H1 (cell line): ENCODE data around the gene SPSB1. TPM values are rescaled to one million over a fixed set of nuclear protein-coding genes. Genes with fewer than 3 reads are reported as not detected.

ENCODE experiments used
- CTCF ChIA-PET: fragments of 300-600 bp; sonication (Branson Sonifier 250); formaldehyde crosslinking; loops from one replicate; lab custom pipeline; 2021; ENCODE audit not compliant: partially characterized antibody; lab: Charles Lee
- POLR2A ChIA-PET: fragments of 300-600 bp; sonication (Branson Sonifier 250); formaldehyde crosslinking; loops from one replicate; lab custom pipeline; 2021; ENCODE audit warnings: inconsistent platforms; ENCODE audit not compliant: partially characterized antibody; lab: Charles Lee
- DNase-seq, 2 experiments: peaks; one replicate each; pipeline versions ENCODE4 v3.0.0 to v3.0.0-alpha.2; 2010 to 2022; ENCODE audit warnings: low spot score in 2 of 2, low read depth in 1 of 2, mixed read lengths in 1 of 2
- FAIRE-seq: peaks from 2 replicates; lab custom pipeline; 2011; peaks lifted over from hg19 to GRCh38; lab: Jason Lieb, UNC
- H2AFZ ChIP-seq: 2 replicates; pipeline ENCODE4 v1.8.1; 2012; ENCODE audit warnings: low read length, inconsistent platforms
- H2AK5ac ChIP-seq: 2 replicates; pipeline ENCODE4 v1.6.1; 2013; ENCODE audit warnings: low read depth, low read length
- H2BK120ac ChIP-seq: replicated peaks from 2 replicates; pipeline ENCODE3; 2013; ENCODE audit warnings: low read depth, low read length, inconsistent platforms
- H2BK12ac ChIP-seq: 2 replicates; pipeline ENCODE4 v1.6.1; 2013; ENCODE audit warnings: low read depth, low read length
- H2BK15ac ChIP-seq: 2 replicates; pipeline ENCODE4 v1.6.1; 2013; ENCODE audit warnings: low read length
- H2BK20ac ChIP-seq: 2 replicates; pipeline ENCODE4 v1.6.1; 2013; ENCODE audit warnings: low read length
- H2BK5ac ChIP-seq: 2 replicates; pipeline ENCODE4 v1.6.1; 2013; ENCODE audit warnings: low read depth, low read length
- H3K14ac ChIP-seq: 2 replicates; pipeline ENCODE4 v1.6.1; 2013; ENCODE audit warnings: inconsistent platforms; ENCODE audit not compliant: insufficient read length
- H3K18ac ChIP-seq: 2 replicates; pipeline ENCODE4 v1.6.1; 2013; ENCODE audit warnings: low read length; ENCODE audit errors: extremely low read depth
- H3K23ac ChIP-seq: 2 replicates; pipeline ENCODE4 v1.6.1; 2013; ENCODE audit warnings: inconsistent platforms; ENCODE audit not compliant: insufficient read length
- H3K23me2 ChIP-seq: 2 replicates; pipeline ENCODE4 v1.6.1; 2013; ENCODE audit warnings: low read depth, low read length
- H3K27ac ChIP-seq: 2 replicates; pipeline ENCODE4 v1.6.1; 2011; ENCODE audit warnings: low read depth, low read length, inconsistent platforms
- H3K27me3 ChIP-seq, 4 experiments: replicated peaks in 1 of 4; 1 replicate in 1 of 4; 2 replicates in 3 of 4; pipeline versions ENCODE4 v1.6.1 to v1.8.1; 2011 to 2013; ENCODE audit warnings: low read length in 3 of 4, mild to moderate bottlenecking in 3 of 4, inconsistent platforms in 2 of 4, mixed read lengths in 2 of 4, moderate library complexity in 1 of 4; ENCODE audit not compliant: control insufficient read depth in 3 of 4, insufficient read depth in 3 of 4; ENCODE audit errors: extremely low read depth in 1 of 4
- H3K36me3 ChIP-seq, 4 experiments: 2 replicates each; pipeline versions ENCODE4 v1.6.1 to v1.8.1; 2011 to 2013; ENCODE audit warnings: mild to moderate bottlenecking in 4 of 4, low read length in 3 of 4, moderate library complexity in 2 of 4, control low read depth in 1 of 4, inconsistent platforms in 1 of 4; ENCODE audit not compliant: insufficient read depth in 4 of 4, control insufficient read depth in 2 of 4
- H3K4ac ChIP-seq: replicated peaks from 2 replicates; pipeline ENCODE3; 2013; ENCODE audit warnings: low read length, low read depth, mixed read lengths, inconsistent platforms; ENCODE audit not compliant: insufficient read length
- H3K4me1 ChIP-seq, 4 experiments: replicated peaks in 1 of 4; 1 replicate in 1 of 4; 2 replicates in 3 of 4; pipeline versions ENCODE4 v1.6.1 to v1.8.1; 2011 to 2013; ENCODE audit warnings: low read length in 3 of 4, inconsistent platforms in 2 of 4, mixed read lengths in 1 of 4; ENCODE audit not compliant: insufficient read depth in 4 of 4, control insufficient read depth in 3 of 4
- H3K4me2 ChIP-seq, 2 experiments: 2 replicates each; pipeline versions ENCODE4 v1.6.1 to v1.8.1; 2011 to 2013; ENCODE audit warnings: low read depth in 2 of 2, low read length in 2 of 2, control low read depth in 1 of 2, inconsistent platforms in 1 of 2, mild to moderate bottlenecking in 1 of 2; ENCODE audit not compliant: insufficient read depth in 1 of 2
- H3K4me3 ChIP-seq, 4 experiments: fragments of 200-600, 300-600 bp in 1 of 4; sonication (generic), shearing (Covaris generic), sonication (Bioruptor Twin) in 1 of 4; 2 replicates each; pipeline versions ENCODE4 v1.5.1 to v1.8.1; 2011 to 2016; ENCODE audit warnings: low read length in 4 of 4, low read depth in 3 of 4, control low read depth in 2 of 4, inconsistent platforms in 2 of 4, mild to moderate bottlenecking in 2 of 4, mixed read lengths in 1 of 4, moderate library complexity in 1 of 4; ENCODE audit not compliant: insufficient read depth in 2 of 4; ENCODE audit errors: extremely low read depth in 1 of 4
- H3K56ac ChIP-seq: replicated peaks from 2 replicates; pipeline ENCODE3; 2013; ENCODE audit warnings: low read depth, mild to moderate bottlenecking, mixed read lengths, low read length, inconsistent platforms; ENCODE audit not compliant: insufficient read length
- H3K79me1 ChIP-seq: 2 replicates; pipeline ENCODE4 v1.6.1; 2013; ENCODE audit warnings: low read depth, low read length, control low read depth
- H3K79me2 ChIP-seq, 2 experiments: 2 replicates each; pipeline versions ENCODE4 v1.6.1 to v1.8.1; 2012 to 2013; ENCODE audit warnings: low read length in 2 of 2, mild to moderate bottlenecking in 2 of 2, inconsistent platforms in 1 of 2; ENCODE audit not compliant: insufficient read depth in 2 of 2, control insufficient read depth in 1 of 2
- H3K9ac ChIP-seq, 4 experiments: replicated peaks in 1 of 4; 1 replicate in 1 of 4; 2 replicates in 3 of 4; pipeline versions ENCODE4 v1.6.1 to v1.8.1; 2011 to 2013; ENCODE audit warnings: low read depth in 3 of 4, low read length in 3 of 4, control low read depth in 2 of 4, mild to moderate bottlenecking in 2 of 4, moderate library complexity in 2 of 4, inconsistent platforms in 1 of 4; ENCODE audit errors: extremely low read depth in 1 of 4
- H3K9me3 ChIP-seq, 2 experiments: 2 replicates each; pipeline versions ENCODE4 v1.6.1 to v1.8.1; 2012 to 2013; ENCODE audit warnings: mild to moderate bottlenecking in 2 of 2, moderate library complexity in 2 of 2, control low read depth in 1 of 2, inconsistent platforms in 1 of 2, low read depth in 1 of 2, low read length in 1 of 2, mixed read lengths in 1 of 2; ENCODE audit not compliant: insufficient read depth in 2 of 2
- H4K20me1 ChIP-seq, 2 experiments: replicated peaks in 1 of 2; 2 replicates each; pipeline versions ENCODE3 to v1.8.1; 2011 to 2013; ENCODE audit warnings: inconsistent platforms in 2 of 2, low read length in 2 of 2, mild to moderate bottlenecking in 1 of 2; ENCODE audit not compliant: insufficient read depth in 2 of 2, control insufficient read depth in 1 of 2
- H4K5ac ChIP-seq: 2 replicates; pipeline ENCODE4 v1.6.1; 2013; ENCODE audit warnings: low read length, low read depth, mixed read lengths, inconsistent platforms; ENCODE audit not compliant: insufficient read length
- H4K8ac ChIP-seq: 2 replicates; pipeline ENCODE4 v1.8.0; 2013; ENCODE audit warnings: mild to moderate bottlenecking, moderate library complexity, low read length, inconsistent platforms; ENCODE audit not compliant: insufficient read depth; ENCODE audit errors: extremely low read depth
- H4K91ac ChIP-seq: replicated peaks from 2 replicates; pipeline ENCODE3; 2013; ENCODE audit warnings: low read length, mixed read lengths, inconsistent platforms; ENCODE audit not compliant: insufficient read length
- CREB1 ChIP-seq: IDR thresholded peaks from 2 replicates; pipeline ENCODE4 v1.6.1; 2012; ENCODE audit warnings: inconsistent platforms
- HDAC6 ChIP-seq: IDR thresholded peaks from one replicate; pipeline ENCODE4 v1.7.1; 2012; ENCODE audit warnings: low read depth, mild to moderate bottlenecking, inconsistent platforms, low read length, moderate library complexity
- NANOG ChIP-seq: IDR thresholded peaks from 2 replicates; pipeline ENCODE4 v1.6.1; 2011; ENCODE audit warnings: low read length, low read depth, mild to moderate bottlenecking, inconsistent platforms; ENCODE audit not compliant: insufficient read depth, poor library complexity, severe bottlenecking
- RBBP5 ChIP-seq: IDR thresholded peaks from 2 replicates; pipeline ENCODE4 v1.7.1; 2012; ENCODE audit warnings: low read depth, mild to moderate bottlenecking, inconsistent platforms, low read length, moderate library complexity, borderline replicate concordance
- RFX5 ChIP-seq: IDR thresholded peaks from 2 replicates; pipeline ENCODE4 v1.6.1; 2011; ENCODE audit warnings: low read depth, low read length, improper control_type of control experiment, borderline replicate concordance
- RXRA ChIP-seq: IDR thresholded peaks from 2 replicates; pipeline ENCODE4 v1.6.1; 2011; ENCODE audit warnings: low read depth, mild to moderate bottlenecking, low read length, moderate library complexity; ENCODE audit not compliant: insufficient read depth
- WGBS, 2 experiments: shearing (Covaris generic) in 1 of 2; methylation state at CpG; one replicate each; pipeline versions ENCODE4 v1.1.6 to v1.1.7; 2013 to 2015; ENCODE audit warnings: low lambda C conversion rate in 2 of 2, mixed read lengths in 2 of 2, inconsistent platforms in 1 of 2, low coverage in 1 of 2, missing lambda C conversion rate in 1 of 2; ENCODE audit not compliant: insufficient replicate concordance in 2 of 2, insufficient coverage in 1 of 2, insufficient read length in 1 of 2; ENCODE audit errors: extremely low coverage in 1 of 2, missing lambda C conversion rate in 1 of 2; 5-methylcytosine and 5-hydroxymethylcytosine counted together
- polyA plus RNA-seq, 7 experiments: library from polyadenylated mRNA; depleted of rRNA in 3 of 7; stranded (reverse) in 5 of 7; unstranded in 2 of 7; fragments of >200 nt in 5 of 7; fragments of 200-250 nt in 2 of 7; gene quantifications; 1 replicate in 5 of 7; 2 replicates in 1 of 7; 4 replicates in 1 of 7; pipeline versions ENCODE4 v1.2.1 to v1.2.3, GENCODE V29; 2011 to 2013; ENCODE audit warnings: missing spikeins in 2 of 7, mixed read lengths in 2 of 7
- total RNA-seq: library from RNA; stranded (reverse); fragmentation: NEBNext Ultra II Directional; extraction: Animal tissue kit (Norgen Biotek cat#: 25700); gene quantifications from 2 replicates; pipeline ENCODE4 v1.2.1, GENCODE V29; 2021

Gene SPSB1
- total and polyA plus RNA-seq, 2 of the 8 experiments (the other 6 are each of a cell fraction or from before 2014, with no cell fraction given) = 5.3 to 6.4 TPM

GRCh38 chr1:9315411-9316079, 22.9 kb downstream of the SPSB1 start:
- CTCF ChIA-PET = no interaction called here
- H4K91ac ChIP-seq = no peak overlapping the region
- H2AFZ ChIP-seq = no peak overlapping the region
- peak overlapping the region; percentile 45 for H4K8ac ChIP-seq
- H3K27me3 ChIP-seq = no peaks in the 10 kb centered on the region; a peak in 1 of 7 replicates
- no peak overlapping the region for H4K5ac ChIP-seq
- H3K36me3 ChIP-seq = no peaks in the 10 kb centered on the region
- no peak overlapping the region for H3K9ac ChIP-seq
- no peak overlapping the region; the same call in 1 of the 2 replicates for H2BK15ac ChIP-seq
- H2BK120ac ChIP-seq = no peak overlapping the region
- no peaks in the 10 kb centered on the region for H3K79me2 ChIP-seq
- WGBS, 2 experiments = 86% methylated on average over 20 of the region's 20 CpGs; no CpG with 5 or more reads in 1 of the 2 experiments
- no peak overlapping the region for H2AK5ac ChIP-seq
- no peak overlapping the region for H3K56ac ChIP-seq
- no peak overlapping the region for H3K14ac ChIP-seq
- H2BK12ac ChIP-seq = peak overlapping the region; percentile 62; the same call in 1 of the 2 replicates
- H3K23me2 ChIP-seq = no peaks in the 10 kb centered on the region
- no peak overlapping the region; the same call in 1 of the 2 replicates for H2BK5ac ChIP-seq
- peaks cover 3% of the 10 kb centered on the region; the same call in 1 of the 2 replicates for H3K79me1 ChIP-seq
- no peak overlapping the region for H2BK20ac ChIP-seq
- H3K18ac ChIP-seq = no peak overlapping the region
- POLR2A ChIA-PET = no interaction called here
- H3K9me3 ChIP-seq = no peaks in the 10 kb centered on the region
- TF ChIP-seq NANOG (no peak), RBBP5 (no peak), RFX5 (no peak), HDAC6 (no peak), RXRA (no peak), CREB1 (no peak)
- FAIRE-seq (no peak), DNase-seq (no peak)
- H3K27ac ChIP-seq = no peak overlapping the region; the same call in 1 of the 2 replicates
- H3K4me2 ChIP-seq = no peak overlapping the region
- H3K23ac ChIP-seq = no peak overlapping the region
- H3K4ac ChIP-seq = no peak overlapping the region
- H3K4me1 ChIP-seq = peaks cover 3 to 26% (median 18%) of the 10 kb centered on the region in 4 experiments
- H3K4me3 ChIP-seq = no peak overlapping the region
- peaks cover 0 to 2% of the 10 kb centered on the region in 2 experiments for H4K20me1 ChIP-seq
